UCSD-AML1 (cell line): ENCODE results near the gene KIFAP3.
"Not testable (repeated sequence)": the region's sequence is repeated elsewhere in the genome, so short reads cannot be mapped to it uniquely, and the experiment has no call there.

Source experiments
- DNase-seq: peaks from one replicate; lab custom pipeline; 2025; ENCODE audit not compliant: unreplicated experiment; lab: John Stamatoyannopoulos, UW

The KIFAP3 gene

DNA sequence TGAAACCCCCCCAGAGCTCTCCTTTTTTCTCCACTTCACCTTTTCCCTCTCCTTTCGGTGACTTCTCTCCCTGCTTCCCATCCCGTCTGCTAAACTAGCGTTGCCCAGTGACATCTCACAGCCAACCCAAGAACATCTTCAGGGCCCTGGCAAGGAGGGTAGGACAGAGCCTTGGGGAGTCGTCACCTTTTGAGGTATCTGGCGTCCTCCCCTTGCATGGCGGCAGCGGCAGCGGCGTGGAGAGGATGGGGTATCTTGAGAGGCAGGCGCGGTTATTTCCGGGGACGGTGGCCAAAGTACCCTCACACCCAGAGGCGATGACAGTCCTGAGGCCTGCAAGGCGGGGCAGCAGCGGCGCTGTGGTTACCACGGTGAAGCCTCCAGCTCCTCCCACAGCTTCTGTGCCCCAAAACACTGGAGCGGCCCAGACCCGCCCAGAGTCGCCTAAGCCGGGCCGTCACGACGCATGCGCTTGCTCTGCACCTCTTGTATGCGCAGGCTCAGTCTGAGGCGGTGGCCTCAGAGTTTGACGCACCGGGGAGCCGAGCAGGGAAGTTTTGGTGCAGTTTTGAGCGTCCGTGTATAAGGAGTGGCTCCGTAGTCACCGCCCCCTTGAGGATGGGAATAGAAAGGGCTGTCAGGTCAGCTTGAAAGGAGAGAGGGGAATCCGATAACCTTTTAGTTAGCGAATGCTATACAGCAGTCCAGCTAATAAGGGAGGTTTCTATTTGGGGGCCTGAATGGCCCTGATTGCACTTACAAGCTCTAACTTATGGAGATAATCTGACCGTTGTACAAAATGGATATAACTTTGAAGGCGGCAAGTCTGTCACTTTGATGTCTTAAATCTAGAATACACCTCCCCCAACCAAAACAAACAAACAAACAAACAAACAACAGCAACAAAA lies at the start of gene KIFAP3:
Gene KIFAP3 (minus strand): TSS at position 446 of the 908 bp plus-strand sequence. CDS start 228 bp downstream, at position 218.
- peak; percentile 98 for DNase-seq

DNA sequence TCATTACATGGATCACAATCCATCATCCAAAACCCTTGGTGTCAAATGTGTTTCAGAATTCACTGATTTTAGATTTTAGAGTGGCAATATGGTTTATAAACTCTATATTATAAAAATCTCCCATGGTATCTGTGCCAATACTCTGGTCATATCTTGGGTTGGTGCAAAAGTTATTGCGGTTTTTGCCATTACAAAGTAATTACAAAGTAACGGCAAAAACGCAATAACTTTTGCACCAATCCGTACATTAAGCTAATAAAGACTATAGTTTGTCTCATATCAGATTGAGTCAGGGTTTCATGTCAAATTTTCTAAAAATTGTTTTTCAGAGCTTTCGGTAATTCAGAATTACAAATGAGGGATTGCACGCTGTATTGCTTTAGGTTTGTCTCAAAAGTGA lies 47.9 kb upstream of the KIFAP3 start:
- no peak for DNase-seq

DNA sequence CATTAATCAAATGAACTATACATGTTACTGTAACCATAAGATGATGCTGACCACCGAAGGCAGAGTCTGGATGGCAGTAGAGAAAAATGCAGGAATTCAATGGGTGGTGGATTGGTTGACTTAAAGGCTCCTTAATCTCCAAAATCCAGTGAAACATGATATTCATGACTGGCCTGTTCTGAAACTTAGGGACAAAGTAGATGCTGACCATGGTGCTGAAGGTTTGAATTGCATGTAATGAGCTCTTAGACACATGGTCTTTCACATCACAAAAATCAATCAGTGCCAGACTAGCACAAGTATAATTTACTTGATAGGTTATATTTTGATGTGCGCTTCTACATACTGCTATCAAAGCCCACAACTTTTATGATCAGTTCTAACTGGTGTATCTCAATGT lies 40.4 kb upstream of the KIFAP3 start:
- DNase-seq: no peak

DNA sequence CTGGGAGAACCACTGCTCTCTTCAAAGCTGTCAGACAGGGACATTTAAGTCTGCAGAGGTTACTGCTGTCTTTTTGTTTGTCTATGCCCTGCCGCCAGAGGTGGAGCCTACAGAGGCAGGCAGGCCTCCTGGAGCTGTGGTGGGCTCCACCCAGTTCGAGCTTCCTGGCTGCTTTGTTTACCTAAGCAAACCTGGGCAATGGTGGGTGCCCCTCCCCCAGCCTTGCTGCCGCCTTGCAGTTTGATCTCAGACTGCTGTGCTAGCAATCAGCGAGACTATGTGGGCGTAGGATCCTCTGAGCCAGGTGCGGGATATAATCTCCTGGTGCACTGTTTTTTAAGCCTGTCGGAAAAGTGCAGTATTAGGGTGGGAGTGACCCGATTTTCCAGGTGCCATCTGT lies 38.6 kb upstream of the KIFAP3 start:
- DNase-seq: not testable (repeated sequence)

DNA sequence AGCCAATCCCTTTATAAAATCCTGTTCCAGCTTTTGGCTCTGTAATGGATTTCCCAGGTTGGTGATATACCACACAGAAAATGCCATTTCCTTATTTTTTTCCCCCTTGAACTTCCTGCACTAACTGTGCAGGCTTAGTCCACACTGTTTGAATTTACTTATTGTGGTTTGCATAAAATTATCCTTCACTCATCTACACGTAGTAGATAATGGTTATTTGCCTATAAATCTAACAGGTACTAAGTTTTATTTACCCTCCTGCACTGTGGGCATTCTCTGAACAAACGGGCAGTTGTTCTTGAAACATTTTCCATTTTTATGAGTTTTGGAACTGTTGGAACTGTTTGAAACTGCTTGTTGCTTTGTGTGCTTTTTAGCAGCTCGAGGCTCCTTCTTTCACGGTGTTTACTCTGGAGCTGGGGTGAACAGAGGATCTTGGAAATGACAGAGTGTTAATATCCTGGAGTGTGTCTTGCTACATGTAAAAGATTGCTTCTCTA lies 23.0 kb upstream of the KIFAP3 start:
- no peak for DNase-seq

DNA sequence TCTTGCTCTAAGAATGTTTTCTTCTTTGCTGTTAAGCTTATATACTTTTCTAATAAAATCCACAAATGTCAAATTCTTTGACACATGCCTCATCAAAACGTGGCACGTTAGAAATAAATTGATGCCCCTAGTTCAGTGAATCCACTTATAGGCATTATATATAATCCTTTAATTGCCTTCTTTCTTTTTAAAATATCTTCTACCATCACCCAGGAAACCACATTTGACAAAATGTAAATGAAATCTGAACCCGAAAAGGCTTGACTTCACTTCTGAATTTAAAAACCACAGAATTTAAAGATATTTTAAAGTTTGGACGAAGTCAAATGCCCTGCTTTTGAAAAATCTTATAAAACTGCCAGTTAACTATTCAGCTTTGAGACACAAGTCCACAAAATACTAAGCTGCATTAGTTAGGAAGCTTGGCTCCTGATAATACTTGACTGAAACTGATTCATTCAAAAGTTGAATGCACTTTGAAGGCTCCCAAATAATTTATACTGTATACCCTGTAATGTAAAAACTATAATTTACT lies 22.4 kb upstream of the KIFAP3 start:
- DNase-seq: no peak

DNA sequence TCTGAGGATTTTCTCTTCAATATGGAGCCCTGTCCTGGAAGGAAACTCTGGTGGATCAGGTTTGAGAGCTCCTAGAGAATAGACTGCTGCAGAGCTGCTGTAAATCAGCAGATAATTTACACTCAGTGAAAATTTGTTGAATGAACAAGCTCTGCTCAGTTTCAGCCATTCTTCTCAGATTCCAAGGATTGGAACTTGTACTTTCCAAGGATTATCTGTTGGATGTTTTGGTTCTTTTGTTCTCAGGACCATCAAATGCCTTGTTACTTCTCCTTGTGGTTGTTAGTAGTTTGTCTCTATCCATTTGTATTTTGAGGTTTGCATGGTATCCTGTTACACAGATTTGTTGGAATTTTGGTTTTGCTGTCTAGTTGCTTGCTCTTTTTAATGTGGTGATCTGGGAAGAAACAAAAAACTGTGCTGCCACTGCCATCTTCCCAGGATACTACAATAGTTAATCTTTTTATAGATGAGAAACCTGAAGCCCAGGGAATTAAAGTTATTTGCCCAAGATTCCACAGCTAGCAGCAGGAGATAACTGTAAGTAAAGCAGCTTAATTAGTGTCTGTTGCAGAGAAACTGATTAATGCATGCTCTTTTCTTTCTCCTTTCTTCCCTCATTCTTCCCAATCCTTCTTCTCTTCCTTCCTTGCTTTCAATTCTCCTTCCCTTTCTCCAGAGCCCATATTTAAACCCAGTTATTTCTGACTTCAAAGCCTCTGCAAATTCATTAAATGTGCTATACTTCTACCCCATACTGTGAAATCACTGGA lies 21.7 kb upstream of the KIFAP3 start:
- no peak for DNase-seq

DNA sequence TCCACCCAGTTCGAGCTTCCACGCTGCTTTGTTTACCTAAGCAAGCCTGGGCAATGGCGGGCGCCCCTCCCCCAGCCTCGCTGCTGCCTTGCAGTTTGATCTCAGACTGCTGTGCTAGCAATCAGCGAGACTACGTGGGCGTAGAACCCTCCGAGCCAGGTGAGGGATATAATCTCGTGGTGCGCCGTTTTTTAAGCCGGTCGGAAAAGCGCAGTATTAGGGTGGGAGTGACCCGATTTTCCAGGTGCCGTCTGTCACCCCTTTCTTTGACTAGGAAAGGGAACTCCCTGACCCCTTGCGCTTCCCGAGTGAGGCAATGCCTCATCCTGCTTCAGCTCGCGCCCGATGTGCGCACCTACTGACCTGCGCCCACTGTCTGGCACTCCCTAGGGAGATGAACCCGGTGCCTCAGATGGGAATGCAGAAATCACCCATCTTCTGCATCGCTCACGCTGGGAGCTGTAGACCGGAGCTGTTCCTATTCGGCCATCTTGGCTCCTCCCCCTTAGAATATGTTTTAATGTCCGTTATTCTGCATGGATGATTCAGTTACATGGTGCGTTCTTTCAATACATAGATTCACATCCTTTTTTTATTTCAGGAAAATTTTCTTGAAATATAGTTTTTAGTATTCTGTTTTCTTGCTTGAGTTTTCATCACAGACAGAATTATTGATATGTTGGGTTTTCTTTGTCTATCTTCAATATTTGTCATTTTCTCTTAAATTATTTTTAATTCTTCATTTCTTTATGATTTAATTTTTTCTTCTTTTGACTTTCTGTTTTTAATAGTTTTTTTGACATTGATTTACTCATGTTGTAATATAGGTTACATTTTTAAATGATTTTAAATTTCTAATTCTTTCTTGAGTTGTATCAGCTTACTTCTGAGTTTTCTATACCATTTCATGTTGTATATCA lies 20.5 kb upstream of the KIFAP3 start:
- not testable (repeated sequence) for DNase-seq

DNA sequence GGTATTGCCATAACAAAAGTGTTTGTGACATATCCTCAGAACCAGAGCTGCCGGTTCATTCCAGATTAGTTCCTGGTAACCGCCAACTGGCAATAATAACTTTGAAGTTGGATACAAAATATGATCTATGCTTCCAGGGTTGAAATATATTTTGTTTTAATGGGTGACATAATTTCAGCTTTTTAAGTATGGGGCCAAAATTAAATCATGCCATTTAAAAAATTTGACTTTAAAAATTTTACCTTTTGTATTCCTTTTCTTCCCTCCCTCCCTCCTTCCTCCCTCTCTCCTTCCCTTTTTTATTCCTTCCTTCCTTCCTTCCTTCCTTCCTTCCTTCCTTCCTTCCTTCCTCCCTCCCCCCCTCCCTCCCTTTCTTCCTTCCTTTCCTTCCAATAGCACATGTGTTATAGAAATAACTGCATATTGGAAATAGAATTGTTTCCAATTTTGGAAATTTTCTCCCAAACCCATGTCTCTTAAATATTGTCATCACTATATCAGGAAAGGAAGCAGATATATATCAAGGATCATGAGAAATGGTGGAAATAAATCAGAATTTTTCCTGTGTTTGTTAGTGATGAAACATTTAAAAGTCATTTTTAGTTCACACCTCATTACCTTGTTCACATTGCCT lies 12.0 kb upstream of the KIFAP3 start:
- no peak for DNase-seq

DNA sequence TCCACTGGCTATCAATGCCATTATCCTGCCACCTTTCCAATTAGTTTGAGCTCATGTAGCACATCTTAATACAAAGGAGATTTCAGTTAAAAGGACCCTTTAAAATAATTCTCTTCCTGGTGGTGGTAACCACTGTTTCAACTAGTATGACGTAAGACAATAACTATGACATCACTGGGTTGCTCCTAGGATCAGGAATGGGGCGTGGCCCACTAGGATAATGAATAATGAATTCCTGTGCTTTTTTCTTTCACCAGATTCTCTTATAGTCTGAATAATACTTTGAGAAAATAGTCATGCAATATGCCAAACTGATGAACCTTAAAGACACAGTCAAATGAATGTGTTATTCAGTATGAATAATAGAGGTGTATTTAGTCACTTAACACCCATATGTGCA lies 10.6 kb upstream of the KIFAP3 start:
- no peak for DNase-seq

DNA sequence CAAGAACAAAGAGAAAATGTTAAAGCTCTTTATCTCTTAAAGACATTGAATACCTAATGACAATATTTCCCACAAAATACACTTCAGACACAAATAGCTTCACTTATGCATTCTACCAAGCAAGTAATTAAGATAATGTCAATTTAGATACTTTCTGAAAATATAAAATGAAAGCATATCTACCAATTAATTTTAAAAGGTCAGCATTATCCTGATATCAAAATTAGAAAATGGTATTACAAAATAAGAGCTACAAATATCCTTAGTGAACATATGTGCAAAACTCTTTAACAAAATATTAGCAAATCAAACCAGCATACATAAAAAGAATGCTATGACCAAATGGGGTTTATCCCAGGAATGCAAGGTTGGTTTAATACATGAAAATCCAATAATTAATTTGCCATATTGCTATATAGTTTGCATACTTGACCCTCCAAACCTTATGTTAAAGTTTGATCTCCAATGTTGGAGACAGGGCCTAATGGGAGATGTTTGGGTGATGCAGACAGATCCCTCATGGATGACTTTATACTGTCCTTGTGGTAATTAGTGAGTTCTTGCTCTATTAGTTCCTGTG lies 4.2 kb upstream of the KIFAP3 start:
- DNase-seq: no peak

DNA sequence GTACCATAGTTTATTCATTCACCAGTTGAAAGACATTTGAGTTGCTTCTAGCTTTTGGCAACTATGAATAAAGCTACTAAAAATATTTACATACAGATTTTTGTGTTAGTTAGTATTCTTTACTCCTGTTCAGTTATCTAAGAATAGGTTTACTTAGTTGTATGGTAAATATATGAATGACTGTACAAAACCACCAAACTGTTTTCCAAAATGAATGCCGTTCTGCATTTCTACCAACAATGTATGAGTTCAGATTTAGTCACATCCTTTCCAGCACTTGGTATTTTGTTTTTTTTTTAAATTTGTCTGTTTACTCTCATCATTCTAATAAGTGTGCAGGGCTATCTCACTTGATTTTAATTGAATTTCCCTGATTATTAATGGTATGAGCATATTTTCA lies 3.4 kb upstream of the KIFAP3 start:
- no peak for DNase-seq

DNA sequence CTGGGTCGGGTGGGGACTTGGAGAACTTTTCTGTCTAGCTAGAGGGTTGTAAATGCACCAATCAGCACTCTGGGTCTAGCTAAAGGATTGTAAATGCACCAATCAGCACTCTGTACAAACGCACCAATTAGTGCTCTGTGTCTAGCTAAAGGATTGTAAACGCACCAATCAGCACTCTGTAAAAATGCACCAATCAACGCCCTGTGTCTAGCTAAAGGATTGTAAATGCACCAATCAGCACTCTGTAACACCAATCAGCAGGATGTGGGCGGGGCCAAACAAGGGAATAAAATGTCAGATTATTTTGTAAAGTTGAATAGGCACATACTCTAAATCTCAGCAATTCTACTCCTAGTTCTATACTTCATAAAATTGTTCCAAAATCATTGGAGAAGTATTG lies 2.5 kb upstream of the KIFAP3 start:
- not testable (repeated sequence) for DNase-seq

DNA sequence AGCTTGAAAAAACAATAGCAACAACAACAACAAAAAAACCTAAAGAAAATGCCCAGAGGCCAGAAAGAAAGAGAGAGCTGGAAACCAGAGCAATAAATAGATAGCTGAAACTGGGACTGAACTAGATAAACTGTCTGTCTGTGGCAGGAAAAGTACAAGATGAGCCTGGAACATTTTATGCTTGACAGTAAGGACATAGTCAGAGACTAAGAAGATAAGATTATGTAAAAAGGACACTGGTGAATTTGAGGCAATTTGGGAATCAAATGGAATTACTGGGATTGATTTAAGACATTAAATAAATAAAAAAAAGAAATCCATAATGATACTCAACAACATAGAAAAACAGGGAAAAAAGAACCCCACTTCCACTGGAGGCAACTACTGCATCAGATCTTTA lies 1.7 kb upstream of the KIFAP3 start:
- DNase-seq: no peak

DNA sequence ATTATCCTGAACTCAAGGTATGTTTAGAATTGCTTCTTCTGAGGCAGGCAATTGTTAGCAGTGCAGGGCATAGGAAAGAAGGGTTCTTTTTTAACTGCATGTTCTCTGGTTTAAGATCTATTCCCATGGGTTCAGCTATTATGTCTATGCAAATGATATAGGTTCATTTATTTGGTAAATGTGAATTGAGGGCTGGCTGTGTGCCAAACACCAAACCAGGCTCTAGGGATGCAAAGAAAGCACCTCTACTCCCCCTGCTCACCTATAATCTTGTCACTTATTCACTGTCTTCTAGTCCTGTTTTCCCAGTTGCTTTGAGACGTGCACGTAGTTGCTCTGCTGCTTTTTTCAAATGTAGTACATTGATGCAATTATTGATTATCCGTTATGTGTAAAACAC lies 691 bp upstream of the KIFAP3 start:
- no peak for DNase-seq

DNA sequence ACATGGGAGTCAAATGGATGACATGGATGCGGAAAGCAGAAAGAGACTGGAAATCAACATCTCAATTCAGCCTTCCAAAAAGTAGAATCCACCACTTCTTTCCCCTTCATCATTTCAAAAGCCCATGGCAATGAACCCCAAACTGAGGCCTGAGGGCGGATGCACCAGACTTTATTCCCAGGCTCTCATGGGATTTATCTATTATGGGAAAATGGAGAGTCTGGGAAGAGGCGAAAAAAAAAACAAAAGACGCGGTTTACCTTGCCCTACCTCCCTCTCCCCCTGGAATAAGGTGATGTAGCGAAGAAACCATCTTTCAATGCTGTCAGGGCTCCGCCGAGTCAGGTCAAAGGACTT lies 624 bp downstream of the KIFAP3 start:
- DNase-seq: no peak

DNA sequence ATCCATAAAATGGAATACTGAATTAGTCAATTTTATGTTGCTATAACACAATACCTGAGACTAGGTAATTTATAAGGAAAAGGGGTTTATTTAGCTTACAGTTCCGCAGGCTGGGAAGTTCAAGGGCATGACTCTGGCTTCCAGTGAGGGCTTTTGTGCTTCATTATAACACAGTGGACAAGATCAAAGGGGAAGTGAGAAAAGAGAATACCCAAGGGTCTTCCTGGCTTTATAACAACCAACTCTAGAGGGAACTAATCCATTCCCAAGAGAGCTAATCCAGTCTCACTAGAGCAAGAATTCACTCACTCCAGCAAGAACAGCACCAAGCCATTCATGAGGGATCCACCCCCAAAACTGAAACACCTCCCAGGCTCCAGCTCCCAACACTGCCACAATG lies 3.1 kb downstream of the KIFAP3 start:
- no peak for DNase-seq

DNA sequence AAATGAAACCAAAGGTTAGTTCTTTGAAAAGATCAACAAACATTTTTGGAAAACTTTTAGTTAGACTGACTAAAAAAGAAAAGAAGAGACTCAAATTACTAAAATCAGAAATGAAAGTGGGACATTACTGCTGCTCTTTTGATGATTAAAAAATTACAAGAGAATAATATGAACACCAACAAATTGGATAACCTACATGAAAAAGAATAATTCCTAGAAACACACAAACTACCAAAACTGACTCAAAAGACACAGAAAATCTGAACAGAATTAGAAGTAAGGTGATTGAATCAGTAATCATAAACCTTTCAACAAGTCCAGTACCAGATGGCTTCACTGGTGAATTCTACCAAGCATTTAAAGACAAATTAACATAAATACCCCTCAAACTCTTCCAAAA lies 5.6 kb downstream of the KIFAP3 start:
- no peak for DNase-seq

DNA sequence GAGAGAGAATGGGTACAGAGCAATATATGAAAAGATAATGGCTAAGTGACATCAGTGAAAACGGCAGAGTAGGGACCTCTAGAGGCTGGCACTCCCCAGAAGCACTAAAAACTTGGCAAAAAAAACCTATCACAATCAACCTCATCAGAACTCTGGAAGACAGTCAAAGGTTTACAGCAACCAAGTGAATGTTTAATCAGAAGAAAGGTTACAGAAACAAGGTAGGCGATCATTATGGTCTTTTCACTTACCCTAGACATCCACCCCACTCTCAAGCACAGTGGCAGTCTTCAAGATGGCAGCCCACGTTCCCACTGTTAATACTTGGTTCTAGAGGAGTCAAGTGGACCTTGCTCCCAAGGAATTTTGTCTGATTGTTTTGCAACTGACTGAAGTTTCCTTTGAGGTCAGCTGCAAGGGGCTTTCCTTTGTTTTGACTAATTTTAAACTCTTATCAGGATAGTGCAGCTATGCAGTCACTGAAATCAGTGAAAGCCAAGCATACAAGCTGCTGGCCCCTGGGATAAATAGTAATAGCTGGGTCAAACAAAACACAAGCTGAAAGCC lies 7.2 kb downstream of the KIFAP3 start:
- DNase-seq: no peak

DNA sequence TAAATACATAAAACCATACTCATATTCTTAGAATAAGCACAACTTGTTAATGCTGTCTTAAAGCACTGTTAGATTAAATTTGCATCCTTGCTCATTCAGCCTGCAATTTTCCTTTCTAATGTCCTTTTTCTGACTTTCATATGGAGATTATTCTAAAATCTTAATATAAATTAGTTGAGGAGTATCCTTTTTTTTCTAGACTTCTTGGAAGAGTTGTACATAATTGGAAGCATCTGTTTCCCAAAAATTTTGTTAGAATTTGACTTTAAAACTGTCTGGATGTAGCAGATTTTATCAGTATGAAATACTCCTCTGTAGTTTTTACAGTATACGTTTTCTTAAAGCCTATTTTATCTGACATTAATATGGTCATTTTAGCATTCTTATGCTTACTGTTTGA lies 9.7 kb downstream of the KIFAP3 start:
- no peak for DNase-seq
